Urothelium cell line (cell line): ENCODE data around the gene CLIP1.

Experiments
- DNase-seq: peaks from one replicate; pipeline ENCODE4 v3.0.0; 2011; ENCODE audit warnings: low spot score, mixed read lengths
- FAIRE-seq: peaks from 2 replicates; lab custom pipeline; 2011; peaks lifted over from hg19 to GRCh38; lab: Jason Lieb, UNC

Gene CLIP1

DNA sequence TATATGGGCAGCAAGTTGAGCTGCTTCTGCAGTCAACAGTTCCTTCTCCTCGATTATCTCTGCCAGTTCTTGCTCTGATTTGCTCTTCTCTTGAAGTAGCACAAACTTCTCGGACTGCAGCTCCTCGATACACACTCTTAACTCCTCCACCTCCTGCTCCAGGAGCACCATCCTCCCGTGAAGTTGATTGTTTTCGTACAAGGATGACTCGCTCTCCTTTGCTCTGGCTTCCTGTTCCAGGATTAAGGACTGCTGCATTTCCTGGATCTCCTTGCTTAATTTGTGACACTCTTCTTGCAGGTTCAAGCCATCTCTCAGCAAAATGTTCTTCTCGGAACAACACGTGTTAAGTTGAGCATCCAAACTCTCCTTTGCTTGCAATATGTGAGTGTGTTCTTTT, 100.0 kb downstream of the CLIP1 start:
- DNase-seq (no peak), FAIRE-seq (no peak)

DNA sequence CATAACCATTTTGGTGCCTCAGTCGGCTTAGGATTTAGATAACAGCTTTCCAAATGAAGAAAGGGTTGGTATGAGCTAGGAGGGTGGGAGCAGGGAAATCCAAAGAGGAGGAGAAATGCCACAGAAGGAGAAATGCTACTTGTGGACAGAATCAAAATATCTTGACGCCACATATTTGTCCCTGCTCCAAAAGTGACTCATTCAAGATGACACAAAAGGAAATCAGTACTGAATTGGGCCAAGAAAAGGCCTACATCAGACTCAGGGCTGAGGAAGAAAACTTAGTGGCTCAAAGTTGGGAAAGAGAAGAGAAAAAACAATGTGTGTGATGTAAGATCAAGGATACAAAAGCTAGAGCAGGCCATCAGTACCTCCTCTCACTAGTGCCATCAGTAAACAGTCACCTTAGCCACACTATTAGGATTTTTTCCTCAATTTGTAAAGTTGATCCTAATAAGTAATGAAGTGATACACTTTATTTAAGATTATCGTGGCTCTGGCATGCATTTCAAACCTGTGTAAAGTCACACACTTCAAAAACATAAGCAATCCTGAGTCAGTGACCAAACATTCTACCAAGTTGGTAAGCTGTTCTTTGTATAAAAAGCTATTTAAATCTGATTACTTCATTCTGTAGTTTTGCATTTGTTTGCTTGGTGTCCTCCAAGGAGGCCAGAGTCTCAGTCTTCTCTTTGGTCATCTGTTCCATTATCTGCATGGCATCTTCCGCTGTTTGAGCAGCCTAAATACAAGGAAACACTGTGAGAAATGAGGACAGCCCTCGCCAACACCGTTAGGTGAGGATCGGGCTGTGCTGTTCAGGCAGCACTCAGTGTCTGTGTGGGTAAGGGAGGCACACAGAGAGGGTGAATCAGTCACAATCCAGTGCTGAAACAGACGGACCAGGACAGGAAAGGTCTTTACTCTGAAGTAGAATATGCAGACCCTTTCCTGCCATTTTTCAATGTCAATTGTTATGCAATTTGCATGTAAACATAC, 103.6 kb downstream of the CLIP1 start:
- no peak for FAIRE-seq
- peak; percentile 10 for DNase-seq

DNA sequence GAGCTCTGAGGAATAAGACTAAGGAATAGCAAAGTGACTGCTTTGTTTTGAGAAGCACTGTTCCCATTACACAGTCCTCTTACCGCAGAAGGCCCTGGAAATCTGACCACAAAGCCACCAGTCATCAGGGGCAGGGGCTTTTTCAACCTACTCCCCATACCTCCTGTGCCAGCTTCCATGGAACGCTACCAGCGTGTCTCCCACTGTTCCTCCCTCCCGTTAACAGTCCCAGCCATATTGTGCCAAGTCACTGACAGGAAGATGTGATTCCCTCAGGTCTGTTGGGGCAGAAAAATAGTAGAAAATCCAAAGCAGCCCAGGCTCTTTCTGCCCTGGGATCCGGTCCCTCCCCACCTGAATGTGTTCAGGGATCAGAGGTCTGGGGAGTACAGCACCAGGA, 109.5 kb downstream of the CLIP1 start:
- no peak for DNase-seq
- no peak for FAIRE-seq

- DNase-seq (no peak), FAIRE-seq (no peak)
These were observed 110.8 kb downstream of the CLIP1 start for GRCh38 chr12:122311696-122312095.

GRCh38 chr12:122310626-122311333, 111.7 kb downstream of the CLIP1 start:
- FAIRE-seq = no peak

DNA sequence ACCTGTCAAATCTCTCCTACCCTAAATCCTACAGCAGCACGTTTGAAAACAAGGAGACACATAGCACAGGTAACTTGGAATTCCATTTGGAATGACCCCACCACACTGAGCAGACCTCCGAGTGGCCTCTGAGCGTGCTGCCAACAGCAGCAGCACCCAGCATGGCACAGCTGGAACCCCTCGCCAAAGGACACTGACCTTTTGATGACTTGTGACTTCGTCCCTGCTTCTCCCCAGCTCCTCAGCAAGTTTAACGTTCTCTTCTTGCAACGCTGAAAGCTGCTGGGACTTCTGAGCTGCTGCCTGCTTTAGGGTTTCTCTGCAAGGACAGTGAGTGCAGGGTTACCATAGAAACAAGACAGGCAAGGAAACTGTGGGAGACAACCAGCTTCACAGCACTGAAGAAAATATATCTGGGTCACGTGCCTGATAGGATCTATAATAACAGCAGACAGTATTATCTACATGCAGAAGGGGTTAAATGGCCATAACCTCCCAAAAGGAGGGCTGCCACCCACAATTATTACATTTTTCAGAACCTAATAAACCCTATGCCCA, 112.8 kb downstream of the CLIP1 start:
- DNase-seq = no peak
- FAIRE-seq = no peak

More at GRCh38 chr12:122310626-122311333, 111.7 kb downstream of the CLIP1 start:
- DNase-seq = no peak

DNA sequence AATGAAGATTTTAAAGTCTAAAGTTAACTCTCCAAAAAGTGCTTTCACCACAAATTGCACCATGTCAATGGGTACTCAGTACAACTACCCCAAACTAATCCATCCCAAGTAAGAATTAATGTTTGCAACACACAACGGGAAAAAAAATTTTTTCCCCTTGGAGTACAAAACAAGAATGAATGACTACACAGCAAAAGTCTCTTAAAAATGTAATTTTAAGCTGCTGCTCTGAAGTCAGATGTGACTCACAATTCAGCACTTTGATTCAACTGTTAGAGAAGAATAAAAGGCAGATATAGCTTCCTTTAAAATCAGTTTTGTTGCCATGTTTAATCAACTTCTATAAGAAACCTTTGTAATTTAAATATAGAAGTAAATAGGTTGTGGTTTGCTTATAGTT, 113.7 kb downstream of the CLIP1 start:
- no peak for FAIRE-seq
- no peak for DNase-seq

GRCh38 chr12:122306407-122306806, 116.1 kb downstream of the CLIP1 start:
- DNase-seq (no peak), FAIRE-seq (no peak)

- FAIRE-seq = no peak
- DNase-seq = no peak
These were observed 117.5 kb downstream of the CLIP1 start for GRCh38 chr12:122304924-122305323.

GRCh38 chr12:122303068-122303467, 119.4 kb downstream of the CLIP1 start:
- no peak for FAIRE-seq
- DNase-seq = no peak

- DNase-seq (no peak), FAIRE-seq (no peak)
These were observed 124.3 kb downstream of the CLIP1 start for GRCh38 chr12:122298071-122298748.

DNA sequence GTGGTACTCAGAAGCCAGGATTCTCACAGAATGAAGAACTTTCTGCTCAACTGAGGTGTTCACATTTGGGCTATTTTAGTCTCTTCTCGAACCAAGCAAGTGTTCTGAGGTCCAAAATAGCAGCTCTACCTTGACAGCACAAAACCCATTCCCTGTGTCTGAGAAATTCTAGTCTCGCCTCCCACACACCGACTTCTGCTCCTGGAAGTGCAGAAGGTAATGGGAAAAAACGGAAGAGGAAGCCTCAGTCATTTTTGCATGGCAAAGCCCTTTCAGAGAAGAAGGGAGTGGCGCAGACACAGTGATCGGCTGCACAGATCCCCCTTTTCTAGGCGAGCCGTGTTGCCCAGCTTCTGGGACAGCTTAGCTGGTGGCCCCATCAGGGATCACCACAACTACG, 125.0 kb downstream of the CLIP1 start:
- DNase-seq (no peak), FAIRE-seq (no peak)

DNA sequence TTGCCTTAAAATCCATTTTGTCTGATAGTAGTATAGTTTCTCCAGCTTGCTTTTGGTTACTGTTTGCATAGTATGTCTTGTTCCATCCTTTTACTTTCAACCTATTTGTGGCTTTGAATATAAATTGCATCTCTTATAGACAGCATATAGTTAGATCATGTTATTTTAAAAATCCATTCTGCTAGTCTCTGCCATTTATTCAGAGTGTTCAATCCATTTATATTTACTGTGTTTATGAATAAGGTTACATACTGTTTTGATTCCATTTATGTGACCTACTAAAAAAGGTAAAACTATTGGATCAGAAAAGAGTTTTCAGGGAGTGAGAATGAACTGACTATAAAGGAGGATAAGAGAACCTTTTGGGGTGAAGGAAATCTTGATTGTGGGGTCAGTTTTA, 126.6 kb downstream of the CLIP1 start:
- FAIRE-seq = no peak
- no peak for DNase-seq

- no peak for DNase-seq
- no peak for FAIRE-seq
These were observed 129.4 kb downstream of the CLIP1 start for GRCh38 chr12:122293081-122293480.

- no peak for FAIRE-seq
- no peak for DNase-seq
These were observed 131.0 kb downstream of the CLIP1 start for GRCh38 chr12:122291431-122291830.

GRCh38 chr12:122283680-122284079, 138.8 kb downstream of the CLIP1 start:
- DNase-seq = no peak

GRCh38 chr12:122282061-122282460, 140.4 kb downstream of the CLIP1 start:
- no peak for FAIRE-seq
- peak; percentile 49 for DNase-seq

More at GRCh38 chr12:122283680-122284079, 138.8 kb downstream of the CLIP1 start:
- no peak for FAIRE-seq

- no peak for DNase-seq
- no peak for FAIRE-seq
These were observed 146.2 kb downstream of the CLIP1 start for GRCh38 chr12:122276242-122276641.

- FAIRE-seq (no peak), DNase-seq (no peak)
These were observed 147.0 kb downstream of the CLIP1 start for GRCh38 chr12:122275459-122275858.

DNA sequence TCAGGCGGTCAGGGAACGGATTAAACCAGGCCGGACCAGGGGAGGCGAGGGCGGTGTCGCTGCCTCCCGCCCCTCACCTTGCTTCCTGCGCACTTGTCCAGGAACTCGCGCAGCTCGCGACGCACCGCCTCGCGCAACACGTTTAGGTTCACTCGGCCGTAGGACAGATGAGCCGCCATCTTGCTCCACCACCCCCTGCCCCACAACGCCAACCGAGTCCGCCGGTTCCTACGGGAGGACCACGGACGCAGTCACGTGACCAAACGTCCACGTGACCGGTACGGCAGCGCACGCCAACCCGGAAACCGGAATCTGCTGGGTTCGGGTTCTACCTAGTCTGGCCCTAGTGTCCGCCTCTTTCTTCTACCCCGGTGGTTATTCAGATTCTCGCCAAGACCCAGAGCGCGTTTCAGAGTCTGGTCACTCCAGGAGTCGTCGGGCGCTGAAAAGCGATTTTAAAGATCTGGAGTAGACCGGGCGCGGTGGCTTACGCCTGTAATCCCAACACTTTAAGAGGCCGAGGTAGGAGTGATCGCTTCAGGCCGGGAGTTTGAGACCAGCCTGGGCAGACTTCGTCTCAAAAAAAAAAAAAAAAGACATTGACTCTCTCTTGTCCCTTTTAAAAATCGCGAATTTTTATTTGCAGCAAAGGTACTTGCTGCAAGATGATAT, 156.1 kb downstream of the CLIP1 start, which contains the start of gene VPS33A:
Gene VPS33A (minus strand): TSS at position 265 of the 672 bp plus-strand sequence. CDS start 86 bp downstream, at position 179.
- peak; percentile 92 for FAIRE-seq
- DNase-seq = peak; percentile 96
